Stimulated activated naive CD4-positive, alpha-beta T cell treated with Interleukin-2 at 50 U/mL for 16 hours (primary cell): ENCODE measurements around the gene MEAK7.

ENCODE experiments used
- DNase-seq: peaks from one replicate; lab custom pipeline; 2025; lab: John Stamatoyannopoulos, UW

MEAK7 gene

GRCh38 chr16:84486551-84487235 lies 17.8 kb downstream of the MEAK7 start:
- DNase-seq, result no peak

GRCh38 chr16:84486126-84486525 lies 18.3 kb downstream of the MEAK7 start:
- no peak for DNase-seq

GRCh38 chr16:84485255-84486010 lies 19.0 kb downstream of the MEAK7 start:
- no peak for DNase-seq

GRCh38 chr16:84484579-84485254 lies 19.7 kb downstream of the MEAK7 start:
- no peak for DNase-seq

- DNase-seq, result no peak
Observed at GRCh38 chr16:84483882-84484565, 20.4 kb downstream of the MEAK7 start.

- DNase-seq, result no peak
Observed at GRCh38 chr16:84482951-84483881, 21.2 kb downstream of the MEAK7 start.

GRCh38 chr16:84482001-84482891 lies 22.2 kb downstream of the MEAK7 start:
- no peak for DNase-seq

- DNase-seq, result no peak
Observed at GRCh38 chr16:84481051-84481735, 23.3 kb downstream of the MEAK7 start.

- no peak for DNase-seq
Observed at GRCh38 chr16:84479716-84480450, 24.6 kb downstream of the MEAK7 start.

GRCh38 chr16:84478172-84478947 lies 26.1 kb downstream of the MEAK7 start:
- DNase-seq, result no peak

GRCh38 chr16:84477661-84478060 lies 26.8 kb downstream of the MEAK7 start:
- no peak for DNase-seq

GRCh38 chr16:84476401-84476800 lies 28.1 kb downstream of the MEAK7 start:
- DNase-seq, result no peak

- DNase-seq, result no peak
Observed at GRCh38 chr16:84475643-84476240, 28.7 kb downstream of the MEAK7 start.

- DNase-seq, result no peak
Observed at GRCh38 chr16:84471966-84472365, 32.5 kb downstream of the MEAK7 start.

GRCh38 chr16:84471316-84471715 lies 33.1 kb downstream of the MEAK7 start:
- DNase-seq, result no peak

GRCh38 chr16:84467709-84468108 lies 36.8 kb downstream of the MEAK7 start:
- no peak for DNase-seq

- no peak for DNase-seq
Observed at GRCh38 chr16:84467256-84467655, 37.2 kb downstream of the MEAK7 start.

GRCh38 chr16:84466692-84467091 lies 37.8 kb downstream of the MEAK7 start:
- no peak for DNase-seq
